C4-2B (cell line): ENCODE results near the gene CEP72.

Experiments
- CTCF ChIP-seq: fragments of 450-650 bp; conservative IDR thresholded peaks from 2 replicates; pipeline ENCODE4 v1.5.1; 2017; ENCODE audit warnings: mild to moderate bottlenecking
- ZFX ChIP-seq: fragments of 450-650 bp; IDR thresholded peaks from 2 replicates; pipeline ENCODE4 v1.6.1; 2017

- TF ChIP-seq CTCF, result no peak
- no peak for TF ChIP-seq ZFX
Observed at GRCh38 chr5:565782-566440, 46.2 kb upstream of the CEP72 start.
